Sigmoid colon (tissue), 7 donors: ENCODE measurements around the gene FASN. TPM values are rescaled to one million over a fixed set of nuclear protein-coding genes. Genes with fewer than 3 reads are reported as not detected.
A peak's percentile ranks its signal among the peaks of the same experiment; 100 is the strongest.

Experiments
- DNase-seq: peaks from one replicate; pipeline ENCODE4 v3.0.0-alpha.2; 2019
- H3K27ac ChIP-seq, 4 donors: fragments of 200-600 bp; sonication (generic); one replicate each; pipeline ENCODE4 v1.5.1; 2016 to 2019; ENCODE audit warnings: mild to moderate bottlenecking in 1 of 4
- H3K27me3 ChIP-seq, 3 donors: fragments of 200-600 bp; sonication (generic); one replicate each; pipeline ENCODE4 v1.5.1; 2019; ENCODE audit warnings: mild to moderate bottlenecking in 1 of 3
- H3K36me3 ChIP-seq, 4 donors: fragments of 200-600 bp; sonication (generic); one replicate each; pipeline ENCODE4 v1.5.1; 2016 to 2019
- H3K4me1 ChIP-seq, 4 donors: fragments of 200-600 bp; sonication (generic); one replicate each; pipeline ENCODE4 v1.5.1; 2017 to 2019
- H3K4me3 ChIP-seq, 4 donors: fragments of 200-600 bp; sonication (generic); one replicate each; pipeline ENCODE4 v1.5.1; 2017 to 2019; ENCODE audit warnings: mild to moderate bottlenecking in 2 of 4, moderate library complexity in 1 of 4
- H3K9me3 ChIP-seq, 4 donors: fragments of 200-600 bp in 3 of 4; sonication (generic) in 3 of 4; one replicate each; pipeline versions ENCODE4 v1.5.1 to v1.6.1; 2013 to 2019
- EP300 ChIP-seq, 4 donors: sonication (generic); formaldehyde crosslinking; IDR thresholded peaks; one replicate each; pipeline ENCODE4 v1.6.1; 2017; ENCODE audit warnings: antibody characterized with exemption in 4 of 4
- POLR2A ChIP-seq, 2 donors: fragments of 450-650 bp; IDR thresholded peaks; one replicate each; pipeline ENCODE4 v1.6.1; 2016; ENCODE audit warnings: antibody characterized with exemption in 2 of 2, mild to moderate bottlenecking in 2 of 2, moderate library complexity in 2 of 2
- POLR2AphosphoS5 ChIP-seq, 4 donors: sonication (generic); formaldehyde crosslinking; IDR thresholded peaks; one replicate each; pipeline ENCODE4 v1.6.1; 2017; ENCODE audit warnings: antibody characterized with exemption in 4 of 4
- WGBS, 2 donors: extraction: QIAGEN DNeasy Blood & Tissue Kit; methylation state at CpG; one replicate each; pipeline ENCODE4 v1.1.7; 2013; 5-methylcytosine and 5-hydroxymethylcytosine counted together
- intact Hi-C: fragments of 100-400 bp; cut with DNase I; formaldehyde crosslinking; loops from one replicate; pipeline ENCODE4 v1.15.1; 2023
- polyA plus RNA-seq, 3 donors: library from polyadenylated mRNA; stranded (reverse); fragments of 200-250 nt; gene quantifications; one replicate each; pipeline ENCODE4 v1.2.3, GENCODE V29; 2013
- total RNA-seq, 4 donors: library from RNA; depleted of rRNA; stranded (reverse); fragments of >200 nt; gene quantifications; one replicate each; pipeline ENCODE4 v1.1.0, GENCODE V29; 2016
- TF ChIP-seq, protein P1 (sequence below), 4 experiments: fragments of 450-650 bp in 3 of 4; fragments of 200-600 bp in 1 of 4; IDR thresholded peaks; one replicate each; pipeline ENCODE4 v1.5.1; 2016 to 2019; ENCODE audit warnings: antibody characterized with exemption in 4 of 4, mild to moderate bottlenecking in 3 of 4, moderate library complexity in 2 of 4
- donor health status: healthy with polysubstance abuse.
- donor health status: Bipolar disorder and iron deficiency.
- donor health status: healthy.

The FASN gene
- total and polyA plus RNA-seq, 7 donors = 12.7 to 152 (median 18.0) TPM

GRCh38 chr17:82052638-82053059, 45.4 kb downstream of the FASN start:
- intact Hi-C loops = no loop called here
- 14 to 29% methylated on average over 19 of the region's 19 CpGs for WGBS, 2 donors
- Histone ChIP-seq H3K4me3 (peak overlapping the region; percentile 61 to 90 (median 86)), H3K27ac (peak overlapping the region in 3 of 4 donors; percentile 66 to 84 (median 77)), H3K9me3 (no peaks in the 10 kb centered on the region), H3K4me1 (peaks cover 0 to 38% (median 35%) of the 10 kb centered on the region in 4 donors), H3K27me3 (no peaks in the 10 kb centered on the region), H3K36me3 (peaks cover 25 to 72% (median 34%) of the 10 kb centered on the region in 4 donors)
- DNase-seq = no peak
- TF ChIP-seq EP300 (IDR thresholded peaks at IDR 0.05) (no peak), POLR2AphosphoS5 (IDR thresholded peaks at IDR 0.05) (no peak), POLR2A (IDR thresholded peaks at IDR 0.05) (no peak)
- TF ChIP-seq, protein P1, sequence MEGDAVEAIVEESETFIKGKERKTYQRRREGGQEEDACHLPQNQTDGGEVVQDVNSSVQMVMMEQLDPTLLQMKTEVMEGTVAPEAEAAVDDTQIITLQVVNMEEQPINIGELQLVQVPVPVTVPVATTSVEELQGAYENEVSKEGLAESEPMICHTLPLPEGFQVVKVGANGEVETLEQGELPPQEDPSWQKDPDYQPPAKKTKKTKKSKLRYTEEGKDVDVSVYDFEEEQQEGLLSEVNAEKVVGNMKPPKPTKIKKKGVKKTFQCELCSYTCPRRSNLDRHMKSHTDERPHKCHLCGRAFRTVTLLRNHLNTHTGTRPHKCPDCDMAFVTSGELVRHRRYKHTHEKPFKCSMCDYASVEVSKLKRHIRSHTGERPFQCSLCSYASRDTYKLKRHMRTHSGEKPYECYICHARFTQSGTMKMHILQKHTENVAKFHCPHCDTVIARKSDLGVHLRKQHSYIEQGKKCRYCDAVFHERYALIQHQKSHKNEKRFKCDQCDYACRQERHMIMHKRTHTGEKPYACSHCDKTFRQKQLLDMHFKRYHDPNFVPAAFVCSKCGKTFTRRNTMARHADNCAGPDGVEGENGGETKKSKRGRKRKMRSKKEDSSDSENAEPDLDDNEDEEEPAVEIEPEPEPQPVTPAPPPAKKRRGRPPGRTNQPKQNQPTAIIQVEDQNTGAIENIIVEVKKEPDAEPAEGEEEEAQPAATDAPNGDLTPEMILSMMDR (IDR thresholded peaks at IDR 0.05) = no peak

GRCh38 chr17:82051776-82052637, 46.0 kb downstream of the FASN start, which contains the start of the genes GPS1 and RFNG:
Gene GPS1 (plus strand): TSS chr17:82051898. CDS start chr17:82051932, 34 bp downstream.
Gene RFNG (minus strand): TSS chr17:82051811. CDS start chr17:82051766, 45 bp downstream.
- Histone ChIP-seq H3K9me3 (no peaks in the 10 kb centered on the region), H3K4me3 (peak within 1 kb of the TSS; percentile 61 to 90 (median 86)), H3K4me1 (peaks cover 0 to 38% (median 35%) of the 10 kb centered on the region in 4 donors), H3K36me3 (peaks cover 24 to 72% (median 29%) of the 10 kb centered on the region in 4 donors), H3K27ac (peak within 1 kb of the TSS; percentile 55 to 84 (median 72)), H3K27me3 (no peaks in the 10 kb centered on the region)
- DNase-seq = peak; percentile 84
- WGBS, 2 donors = 1% methylated on average over 94 of the region's 94 CpGs
- intact Hi-C loops = no loop called here
- TF ChIP-seq POLR2AphosphoS5 (IDR thresholded peaks at IDR 0.05) (peak; percentile 22 to 83 (median 62)), EP300 (IDR thresholded peaks at IDR 0.05) (no peak), POLR2A (IDR thresholded peaks at IDR 0.05) (no peak)
- TF ChIP-seq, protein P1 (IDR thresholded peaks at IDR 0.05) = no peak

- Histone ChIP-seq H3K27me3 (no peaks in the 10 kb centered on the region), H3K27ac (peak overlapping the region; percentile 46 to 84 (median 72)), H3K36me3 (peaks cover 16 to 65% (median 21%) of the 10 kb centered on the region in 4 donors), H3K9me3 (no peaks in the 10 kb centered on the region), H3K4me1 (peaks cover 0 to 38% (median 35%) of the 10 kb centered on the region in 4 donors), H3K4me3 (peak overlapping the region; percentile 54 to 90 (median 86))
- 17 to 19% methylated on average over 79 of the region's 79 CpGs for WGBS, 2 donors
- intact Hi-C loops = no loop called here
- TF ChIP-seq, protein P1 (IDR thresholded peaks at IDR 0.05) = no peak
- TF ChIP-seq POLR2A (IDR thresholded peaks at IDR 0.05) = no peak
- no peak for TF ChIP-seq POLR2AphosphoS5 (IDR thresholded peaks at IDR 0.05)
- no peak for TF ChIP-seq EP300 (IDR thresholded peaks at IDR 0.05)
- DNase-seq = no peak
These were observed 47.0 kb downstream of the FASN start for GRCh38 chr17:82050761-82051641.

- Histone ChIP-seq H3K4me3 (peak overlapping the region in 3 of 4 donors; percentile 83 to 90 (median 89)), H3K27me3 (no peaks in the 10 kb centered on the region), H3K9me3 (no peaks in the 10 kb centered on the region), H3K27ac (peak overlapping the region in 3 of 4 donors; percentile 66 to 84 (median 77)), H3K4me1 (peaks cover 0 to 38% (median 35%) of the 10 kb centered on the region in 4 donors), H3K36me3 (peaks cover 10 to 58% (median 16%) of the 10 kb centered on the region in 4 donors)
- TF ChIP-seq POLR2AphosphoS5 (IDR thresholded peaks at IDR 0.05) (no peak), POLR2A (IDR thresholded peaks at IDR 0.05) (no peak), EP300 (IDR thresholded peaks at IDR 0.05) (no peak)
- TF ChIP-seq, protein P1 (IDR thresholded peaks at IDR 0.05) = no peak
- no peak for DNase-seq
- intact Hi-C loops = no loop called here
- WGBS, 2 donors = 89 to 91% methylated on average over 28 of the region's 28 CpGs
These were observed 47.8 kb downstream of the FASN start for GRCh38 chr17:82050152-82050760.
